ENCODE measurements around the gene ARL6IP4.

The ARL6IP4 gene

GRCh38 chr12:123030686-123031085, 50.2 kb downstream of the ARL6IP4 start:
- no peak for TF ChIP-seq CTCF (IDR thresholded peaks at IDR 0.05; ENCODE audit: low read depth, low read length, missing control alignments)
- no peak overlapping the region for H3K4me3 ChIP-seq (replicated peaks; ENCODE audit: low read depth, low read length)

DNA sequence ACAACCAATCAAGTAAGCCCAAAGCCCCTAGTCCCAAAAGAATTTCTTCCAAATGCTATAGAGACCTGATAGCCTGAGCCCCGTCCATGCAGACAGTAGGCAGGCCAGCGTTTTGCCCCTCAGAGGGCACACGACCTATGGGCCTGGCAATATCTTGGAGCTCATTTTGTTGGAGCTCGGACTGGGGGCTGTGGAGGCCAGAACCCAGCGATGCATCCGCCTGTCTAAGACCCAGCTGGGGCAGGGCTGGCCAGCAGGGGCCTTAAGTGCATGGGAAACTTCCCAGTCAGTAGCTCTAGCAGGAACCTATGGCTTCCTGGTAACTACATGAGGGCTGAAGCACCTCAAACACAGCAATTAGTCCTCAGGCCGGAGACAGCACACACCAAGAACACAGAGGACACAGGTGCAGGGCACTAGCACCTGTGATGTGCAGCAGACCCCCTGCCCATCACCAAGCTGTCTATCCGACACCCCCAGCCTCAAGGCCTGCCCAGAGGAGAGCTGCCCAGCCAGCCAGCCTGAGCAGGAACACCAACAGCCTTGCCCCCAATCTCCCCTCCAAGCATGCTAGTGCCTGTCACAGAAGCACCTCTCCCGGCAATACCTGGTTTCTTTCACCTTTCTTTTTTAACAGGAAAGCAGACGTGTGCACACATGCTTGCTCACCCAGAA, 50.8 kb downstream of the ARL6IP4 start:
- TF ChIP-seq CTCF (IDR thresholded peaks at IDR 0.05; ENCODE audit: low read depth, low read length, missing control alignments): no peak
- H3K4me3 ChIP-seq (replicated peaks; ENCODE audit: low read depth, low read length): no peak overlapping the region
- DNase-seq (ENCODE audit: extremely low read depth, low read depth): no peak

More at GRCh38 chr12:123030686-123031085, 50.2 kb downstream of the ARL6IP4 start:
- DNase-seq (ENCODE audit: extremely low read depth, low read depth): no peak

All from HFF-Myc (cell line).